ENCODE measurements around the gene CHST3. TPM values are rescaled to one million over a fixed set of nuclear protein-coding genes. Genes with fewer than 3 reads are reported as not detected.

CHST3 gene
- total RNA-seq, 1 donor from 2014 or later, result 25.8 TPM

DNA sequence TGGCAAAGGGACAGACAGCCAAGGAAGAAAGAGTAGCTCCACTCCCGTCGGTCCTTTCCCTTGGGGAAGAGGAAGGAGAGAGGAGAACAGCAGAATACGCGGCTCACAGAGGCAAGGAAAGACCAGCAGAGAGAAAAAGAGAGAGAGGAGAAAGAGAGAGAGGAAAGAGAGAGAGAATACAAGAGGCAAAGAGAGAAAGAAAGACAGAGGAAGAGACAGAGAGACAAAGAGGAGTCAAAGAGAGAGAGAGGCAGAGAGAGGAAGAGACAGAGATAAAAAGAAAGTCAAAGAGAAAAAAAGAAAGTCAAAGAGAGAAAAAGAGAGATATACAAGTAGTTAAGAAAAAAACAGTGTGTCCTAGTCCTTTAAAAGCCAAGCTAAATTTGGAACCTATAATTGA, 23.4 kb upstream of the CHST3 start:
- Mint-ChIP-seq H3K4me3 (no peak overlapping the region), H3K9me3 (peaks cover 14% of the 10 kb centered on the region), H3K4me1 (peaks cover 14% of the 10 kb centered on the region), H3K27me3 (ENCODE audit: low read depth) (no peaks in the 10 kb centered on the region), H3K36me3 (ENCODE audit: low read depth) (peaks cover 7% of the 10 kb centered on the region), H3K27ac (ENCODE audit: unreplicated experiment) (no peak overlapping the region)
- TF ChIP-seq, protein P1, sequence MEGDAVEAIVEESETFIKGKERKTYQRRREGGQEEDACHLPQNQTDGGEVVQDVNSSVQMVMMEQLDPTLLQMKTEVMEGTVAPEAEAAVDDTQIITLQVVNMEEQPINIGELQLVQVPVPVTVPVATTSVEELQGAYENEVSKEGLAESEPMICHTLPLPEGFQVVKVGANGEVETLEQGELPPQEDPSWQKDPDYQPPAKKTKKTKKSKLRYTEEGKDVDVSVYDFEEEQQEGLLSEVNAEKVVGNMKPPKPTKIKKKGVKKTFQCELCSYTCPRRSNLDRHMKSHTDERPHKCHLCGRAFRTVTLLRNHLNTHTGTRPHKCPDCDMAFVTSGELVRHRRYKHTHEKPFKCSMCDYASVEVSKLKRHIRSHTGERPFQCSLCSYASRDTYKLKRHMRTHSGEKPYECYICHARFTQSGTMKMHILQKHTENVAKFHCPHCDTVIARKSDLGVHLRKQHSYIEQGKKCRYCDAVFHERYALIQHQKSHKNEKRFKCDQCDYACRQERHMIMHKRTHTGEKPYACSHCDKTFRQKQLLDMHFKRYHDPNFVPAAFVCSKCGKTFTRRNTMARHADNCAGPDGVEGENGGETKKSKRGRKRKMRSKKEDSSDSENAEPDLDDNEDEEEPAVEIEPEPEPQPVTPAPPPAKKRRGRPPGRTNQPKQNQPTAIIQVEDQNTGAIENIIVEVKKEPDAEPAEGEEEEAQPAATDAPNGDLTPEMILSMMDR (conservative IDR thresholded peaks at IDR 0.05), result no peak
- DNase-seq (ENCODE audit: low read depth, low spot score), result no peak

DNA sequence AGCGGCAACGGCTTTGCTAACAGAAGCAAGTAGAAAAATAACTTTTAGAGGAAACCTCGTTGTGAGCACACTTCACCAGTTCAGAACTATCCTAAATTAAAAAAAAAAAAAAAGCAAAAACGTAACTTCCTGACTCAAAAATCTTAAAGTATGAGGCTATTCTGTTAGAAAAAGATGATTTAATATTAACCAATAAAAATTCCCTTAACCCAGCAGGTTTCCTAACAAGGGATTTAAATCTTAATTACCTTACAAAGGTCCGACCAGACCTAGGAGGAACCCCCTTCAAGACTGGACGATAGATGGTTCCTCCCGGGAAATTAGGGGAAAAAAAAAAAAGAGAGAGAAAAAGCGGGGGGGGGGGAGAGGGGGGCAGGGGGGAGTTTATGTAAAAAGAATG, 22.9 kb upstream of the CHST3 start:
- peaks cover 13% of the 10 kb centered on the region for H3K36me3 Mint-ChIP-seq (ENCODE audit: low read depth)
- peaks cover 15% of the 10 kb centered on the region for H3K9me3 Mint-ChIP-seq
- H3K27me3 Mint-ChIP-seq (ENCODE audit: low read depth), result no peaks in the 10 kb centered on the region
- H3K4me3 Mint-ChIP-seq, result no peak overlapping the region
- H3K27ac Mint-ChIP-seq (ENCODE audit: unreplicated experiment), result no peak overlapping the region
- TF ChIP-seq, protein P1 (conservative IDR thresholded peaks at IDR 0.05), result no peak
- H3K4me1 Mint-ChIP-seq, result peaks cover 14% of the 10 kb centered on the region
- no peak for DNase-seq (ENCODE audit: low read depth, low spot score)

DNA sequence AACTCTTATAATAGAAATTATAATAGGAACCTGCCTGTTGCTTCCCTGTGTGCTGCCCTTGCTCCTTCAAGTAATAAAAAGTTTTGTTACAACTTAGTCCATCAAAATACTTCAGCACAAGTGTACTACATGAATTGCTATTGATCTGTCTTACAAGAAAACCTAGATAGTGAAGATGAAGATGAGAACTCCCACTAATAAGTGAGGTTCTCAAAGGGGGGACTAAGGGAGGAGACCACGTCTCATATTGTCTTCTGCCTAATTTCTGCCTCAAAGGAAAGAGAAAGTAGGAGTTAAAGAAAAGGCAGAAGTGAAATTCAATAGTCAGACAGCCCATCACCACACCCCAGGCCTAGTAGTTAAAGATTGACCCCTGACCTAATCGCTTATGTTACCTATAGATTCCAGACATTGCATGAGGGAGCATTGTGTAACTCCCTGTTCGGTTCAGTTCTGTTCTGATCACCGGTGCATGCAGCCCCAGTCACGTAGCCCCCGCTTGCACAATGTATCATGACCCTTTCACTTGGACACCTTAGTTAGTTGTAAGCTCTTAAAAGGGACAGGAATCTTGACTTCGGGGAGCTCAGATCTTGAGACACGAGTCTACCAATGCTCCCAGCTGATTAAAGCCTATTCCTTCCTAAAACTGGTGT, 18.2 kb upstream of the CHST3 start:
- no peak overlapping the region for H3K4me3 Mint-ChIP-seq
- H3K27ac Mint-ChIP-seq (ENCODE audit: unreplicated experiment), result no peak overlapping the region
- peaks cover 7% of the 10 kb centered on the region for H3K36me3 Mint-ChIP-seq (ENCODE audit: low read depth)
- no peak for DNase-seq (ENCODE audit: low read depth, low spot score)
- H3K27me3 Mint-ChIP-seq (ENCODE audit: low read depth), result no peaks in the 10 kb centered on the region
- H3K9me3 Mint-ChIP-seq, result peaks cover 20% of the 10 kb centered on the region
- TF ChIP-seq, protein P1 (conservative IDR thresholded peaks at IDR 0.05), result no peak
- H3K4me1 Mint-ChIP-seq, result no peaks in the 10 kb centered on the region

DNA sequence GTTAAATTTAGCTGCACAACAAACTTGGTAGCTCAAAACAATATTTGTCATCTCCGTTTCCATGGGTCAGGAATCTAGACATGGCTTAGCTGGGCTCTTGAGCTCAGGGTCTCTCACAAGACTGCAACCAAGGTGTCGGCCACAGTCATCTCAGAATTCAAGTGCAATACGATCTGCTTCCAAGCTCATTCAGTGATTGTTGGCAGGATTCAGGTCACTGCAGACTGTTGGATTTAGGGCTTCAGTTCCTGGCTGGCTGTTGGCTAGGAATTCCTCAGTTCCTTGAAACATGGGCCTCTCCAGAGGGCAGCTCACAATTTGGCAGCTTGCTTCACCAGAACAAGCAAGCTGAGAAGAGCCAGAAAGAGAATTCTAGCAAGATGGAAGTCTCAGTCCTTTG, 17.5 kb upstream of the CHST3 start:
- TF ChIP-seq, protein P1 (conservative IDR thresholded peaks at IDR 0.05), result no peak
- no peak for DNase-seq (ENCODE audit: low read depth, low spot score)
- Mint-ChIP-seq H3K36me3 (ENCODE audit: low read depth) (peaks cover 7% of the 10 kb centered on the region), H3K4me1 (no peaks in the 10 kb centered on the region), H3K27me3 (ENCODE audit: low read depth) (no peaks in the 10 kb centered on the region), H3K9me3 (peaks cover 20% of the 10 kb centered on the region), H3K27ac (ENCODE audit: unreplicated experiment) (no peak overlapping the region), H3K4me3 (no peak overlapping the region)

DNA sequence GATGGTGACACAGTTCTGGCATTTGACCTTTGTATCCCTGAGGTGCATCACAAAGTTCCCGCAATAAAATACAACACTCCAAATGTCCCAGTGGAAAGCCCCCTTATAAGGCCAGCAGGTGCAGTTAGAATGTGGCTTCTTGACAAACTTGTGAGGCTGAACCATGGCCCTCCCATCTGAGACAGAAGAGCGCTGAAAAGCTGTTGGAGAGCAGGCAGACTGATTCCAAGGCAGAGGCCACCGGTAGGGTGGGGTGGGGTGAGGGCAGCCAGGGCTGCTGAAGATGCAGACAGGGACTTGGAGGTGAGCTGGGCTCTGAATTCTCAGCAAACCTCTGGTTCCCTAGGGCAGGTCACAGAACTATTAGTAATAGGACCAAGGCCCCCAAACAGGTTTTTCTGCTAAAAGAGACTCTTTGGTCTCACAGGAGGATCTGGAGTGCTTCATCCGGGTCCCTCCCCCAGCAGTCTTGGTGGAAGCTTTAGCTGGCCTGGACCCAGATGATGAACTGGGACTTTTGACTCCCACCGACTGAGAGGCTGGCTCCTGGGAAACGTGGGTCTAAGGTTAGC, 15.6 kb upstream of the CHST3 start:
- Mint-ChIP-seq H3K27ac (ENCODE audit: unreplicated experiment) (no peak overlapping the region), H3K27me3 (ENCODE audit: low read depth) (no peaks in the 10 kb centered on the region), H3K4me1 (no peaks in the 10 kb centered on the region), H3K9me3 (peaks cover 20% of the 10 kb centered on the region), H3K4me3 (no peak overlapping the region), H3K36me3 (ENCODE audit: low read depth) (peaks cover 7% of the 10 kb centered on the region)
- DNase-seq (ENCODE audit: low read depth, low spot score), result no peak
- TF ChIP-seq, protein P1 (conservative IDR thresholded peaks at IDR 0.05), result no peak

Measured in neural crest cell (in vitro differentiated cells).